ENCODE data around the gene TMEM253. TPM values are rescaled to one million over a fixed set of nuclear protein-coding genes. Genes with fewer than 3 reads are reported as not detected.

Gene TMEM253
- total and polyA plus RNA-seq, 2 donors (not counting 1 experiment from before 2014, with no cell fraction given) = 0.11 TPM; not detected in 1

DNA sequence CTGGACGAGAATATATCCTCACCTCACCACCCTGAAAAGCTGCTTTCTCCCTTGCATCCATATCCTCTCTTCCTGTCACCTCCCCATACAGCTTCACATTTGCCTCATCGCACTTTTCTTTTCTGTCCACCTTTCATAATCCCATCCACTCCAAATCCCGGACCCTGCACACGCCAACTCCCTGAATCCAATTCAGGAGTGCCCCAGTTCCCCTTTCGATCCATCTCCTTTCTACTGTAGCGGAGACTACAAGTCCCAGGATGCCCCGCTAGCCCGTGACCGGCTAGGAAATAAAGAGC, 2.5 kb downstream of the TMEM253 start:
- Histone ChIP-seq H4K20me1 (ENCODE audit: control insufficient read depth, extremely low read depth, insufficient read depth, low read length) (no peaks in the 10 kb centered on the region), H3K9ac (ENCODE audit: insufficient read depth, low read length) (peak overlapping the region; percentile 99), H3K4me3 (replicated peaks in 1 of 4; ENCODE audit: control extremely low read depth in 1 of 4, insufficient read depth in 1 of 4, low read depth in 3 of 4, low read length in 4 of 4) (peak overlapping the region; percentile 22 to 80 (median 74)), H3K4me2 (ENCODE audit: extremely low read depth, insufficient read depth, low read length) (peak overlapping the region; percentile 95), H3K27me3 (ENCODE audit: control insufficient read depth, insufficient read depth, low read length) (no peaks in the 10 kb centered on the region), H3K4me1 (ENCODE audit: control insufficient read depth, extremely low read depth, insufficient read depth, low read length) (peaks cover 17% of the 10 kb centered on the region), H2AFZ (ENCODE audit: low read length) (peak overlapping the region; percentile 25), H3K27ac (ENCODE audit: insufficient read depth, low read length) (peak overlapping the region; percentile 98), H3K36me3 (ENCODE audit: control insufficient read depth, insufficient read depth, low read length) (no peaks in the 10 kb centered on the region), H3K9me3 (ENCODE audit: control insufficient read depth, insufficient read depth, low read depth, low read length) (no peaks in the 10 kb centered on the region), H3K79me2 (ENCODE audit: control insufficient read depth, insufficient read depth, low read length) (no peaks in the 10 kb centered on the region)
- TF ChIP-seq EZH2 (IDR thresholded peaks at IDR 0.05; ENCODE audit: low read length, missing control alignments) = no peak
- TF ChIP-seq, protein P1, sequence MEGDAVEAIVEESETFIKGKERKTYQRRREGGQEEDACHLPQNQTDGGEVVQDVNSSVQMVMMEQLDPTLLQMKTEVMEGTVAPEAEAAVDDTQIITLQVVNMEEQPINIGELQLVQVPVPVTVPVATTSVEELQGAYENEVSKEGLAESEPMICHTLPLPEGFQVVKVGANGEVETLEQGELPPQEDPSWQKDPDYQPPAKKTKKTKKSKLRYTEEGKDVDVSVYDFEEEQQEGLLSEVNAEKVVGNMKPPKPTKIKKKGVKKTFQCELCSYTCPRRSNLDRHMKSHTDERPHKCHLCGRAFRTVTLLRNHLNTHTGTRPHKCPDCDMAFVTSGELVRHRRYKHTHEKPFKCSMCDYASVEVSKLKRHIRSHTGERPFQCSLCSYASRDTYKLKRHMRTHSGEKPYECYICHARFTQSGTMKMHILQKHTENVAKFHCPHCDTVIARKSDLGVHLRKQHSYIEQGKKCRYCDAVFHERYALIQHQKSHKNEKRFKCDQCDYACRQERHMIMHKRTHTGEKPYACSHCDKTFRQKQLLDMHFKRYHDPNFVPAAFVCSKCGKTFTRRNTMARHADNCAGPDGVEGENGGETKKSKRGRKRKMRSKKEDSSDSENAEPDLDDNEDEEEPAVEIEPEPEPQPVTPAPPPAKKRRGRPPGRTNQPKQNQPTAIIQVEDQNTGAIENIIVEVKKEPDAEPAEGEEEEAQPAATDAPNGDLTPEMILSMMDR (conservative IDR thresholded peaks at IDR 0.05 in 1 of 2, IDR thresholded peaks at IDR 0.05 in 1 of 2; ENCODE audit: low read depth in 1 of 2, low read length in 2 of 2) = peak in 1 of 2 donors; percentile 68
- no peak for DNase-seq (ENCODE audit: low read depth in 2 of 2)

DNA sequence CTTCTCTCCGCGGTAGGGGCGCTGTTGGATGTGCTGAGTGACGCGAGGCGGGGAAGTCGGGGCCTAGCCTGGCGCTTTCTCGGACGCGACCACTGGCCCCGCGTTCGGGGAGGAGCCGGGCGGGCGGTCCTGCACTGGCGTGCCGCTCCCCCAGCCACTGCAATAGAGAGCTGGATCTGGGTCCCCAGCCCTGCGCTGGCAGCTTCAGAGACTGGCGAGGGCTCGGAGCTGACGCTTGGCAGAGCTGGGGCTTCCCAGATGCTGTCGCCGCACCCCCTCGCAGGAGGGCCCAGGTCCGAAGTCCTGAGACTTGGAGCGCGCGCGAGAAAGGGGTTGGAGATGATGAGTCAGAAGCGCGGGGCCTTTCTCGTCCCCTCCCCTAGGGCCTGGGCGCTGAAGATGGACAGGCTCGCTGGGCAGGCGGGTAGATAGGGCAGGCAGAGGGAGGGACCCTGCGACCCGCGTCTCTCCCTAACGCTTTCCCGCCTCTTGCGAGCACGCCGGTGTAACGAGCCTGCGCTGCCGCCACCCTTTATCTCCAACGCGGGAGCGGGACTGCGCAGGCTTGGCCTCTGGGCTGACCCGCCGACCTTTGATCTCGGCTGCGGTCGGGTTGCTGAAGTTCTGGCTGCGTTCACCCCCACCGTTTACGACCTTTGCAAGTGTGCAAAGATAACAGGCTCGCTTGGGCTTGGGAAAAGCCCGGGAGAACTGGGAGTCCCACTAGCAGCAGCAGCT, 3.0 kb downstream of the TMEM253 start:
- H3K27ac ChIP-seq (ENCODE audit: insufficient read depth, low read length) = peak overlapping the region; percentile 98
- H2AFZ ChIP-seq (ENCODE audit: low read length) = peak overlapping the region; percentile 91
- H3K9ac ChIP-seq (ENCODE audit: insufficient read depth, low read length) = peak overlapping the region; percentile 99
- H3K79me2 ChIP-seq (ENCODE audit: control insufficient read depth, insufficient read depth, low read length) = no peaks in the 10 kb centered on the region
- no peaks in the 10 kb centered on the region for H3K27me3 ChIP-seq (ENCODE audit: control insufficient read depth, insufficient read depth, low read length)
- peaks cover 17% of the 10 kb centered on the region for H3K4me1 ChIP-seq (ENCODE audit: control insufficient read depth, extremely low read depth, insufficient read depth, low read length)
- H3K4me2 ChIP-seq (ENCODE audit: extremely low read depth, insufficient read depth, low read length) = peak overlapping the region; percentile 95
- H3K4me3 ChIP-seq (replicated peaks in 1 of 4; ENCODE audit: control extremely low read depth in 1 of 4, insufficient read depth in 1 of 4, low read depth in 3 of 4, low read length in 4 of 4) = peak overlapping the region; percentile 69 to 80 (median 76)
- no peaks in the 10 kb centered on the region for H3K9me3 ChIP-seq (ENCODE audit: control insufficient read depth, insufficient read depth, low read depth, low read length)
- TF ChIP-seq, protein P1 (conservative IDR thresholded peaks at IDR 0.05 in 1 of 2, IDR thresholded peaks at IDR 0.05 in 1 of 2; ENCODE audit: low read depth in 1 of 2, low read length in 2 of 2) = peak in 1 of 2 donors; percentile 76
- no peak for TF ChIP-seq EZH2 (IDR thresholded peaks at IDR 0.05; ENCODE audit: low read length, missing control alignments)
- DNase-seq (ENCODE audit: low read depth in 2 of 2) = peak; percentile 96
- no peaks in the 10 kb centered on the region for H3K36me3 ChIP-seq (ENCODE audit: control insufficient read depth, insufficient read depth, low read length)
- no peaks in the 10 kb centered on the region for H4K20me1 ChIP-seq (ENCODE audit: control insufficient read depth, extremely low read depth, insufficient read depth, low read length)

DNA sequence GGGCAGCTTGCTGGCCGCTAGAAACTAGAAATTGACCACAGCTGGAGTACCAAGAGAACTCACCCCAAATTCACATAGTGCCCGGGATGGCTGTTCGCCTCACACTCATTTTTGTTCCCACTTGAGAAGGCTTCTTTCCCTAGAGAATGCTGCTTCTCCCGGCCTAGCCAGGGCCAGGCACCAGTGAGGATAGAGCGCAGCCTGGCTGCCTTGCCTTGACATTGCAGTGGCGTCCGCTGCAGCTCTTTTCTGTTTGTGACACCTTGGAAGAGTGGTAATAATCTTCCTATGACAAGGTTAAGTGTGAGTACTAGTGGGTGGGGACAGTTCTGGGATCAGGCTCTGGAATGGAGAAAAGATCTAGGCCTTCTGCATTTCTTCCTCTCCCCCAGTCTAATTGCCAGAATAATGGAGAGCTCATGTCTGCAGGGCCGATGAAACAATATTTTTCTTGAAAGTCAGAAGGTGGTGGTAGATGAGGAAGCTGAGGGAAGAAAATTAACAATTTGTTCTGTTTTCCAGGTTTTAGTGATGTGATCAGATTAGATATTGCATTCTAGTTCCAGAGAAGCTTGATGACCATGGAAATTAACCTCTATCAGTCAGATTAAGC, 3.7 kb downstream of the TMEM253 start:
- peak; percentile 76 to 81 for DNase-seq (ENCODE audit: low read depth in 2 of 2)
- no peaks in the 10 kb centered on the region for H3K79me2 ChIP-seq (ENCODE audit: control insufficient read depth, insufficient read depth, low read length)
- peak overlapping the region; percentile 69 to 80 (median 76) for H3K4me3 ChIP-seq (replicated peaks in 1 of 4; ENCODE audit: control extremely low read depth in 1 of 4, insufficient read depth in 1 of 4, low read depth in 3 of 4, low read length in 4 of 4)
- H3K27ac ChIP-seq (ENCODE audit: insufficient read depth, low read length) = peak overlapping the region; percentile 98
- H3K4me1 ChIP-seq (ENCODE audit: control insufficient read depth, extremely low read depth, insufficient read depth, low read length) = peaks cover 14% of the 10 kb centered on the region
- no peaks in the 10 kb centered on the region for H4K20me1 ChIP-seq (ENCODE audit: control insufficient read depth, extremely low read depth, insufficient read depth, low read length)
- no peak for TF ChIP-seq EZH2 (IDR thresholded peaks at IDR 0.05; ENCODE audit: low read length, missing control alignments)
- TF ChIP-seq, protein P1 (conservative IDR thresholded peaks at IDR 0.05 in 1 of 2, IDR thresholded peaks at IDR 0.05 in 1 of 2; ENCODE audit: low read depth in 1 of 2, low read length in 2 of 2) = peak; percentile 100
- peak overlapping the region; percentile 91 for H2AFZ ChIP-seq (ENCODE audit: low read length)
- peak overlapping the region; percentile 95 for H3K4me2 ChIP-seq (ENCODE audit: extremely low read depth, insufficient read depth, low read length)
- H3K27me3 ChIP-seq (ENCODE audit: control insufficient read depth, insufficient read depth, low read length) = peaks cover 3% of the 10 kb centered on the region
- no peaks in the 10 kb centered on the region for H3K9me3 ChIP-seq (ENCODE audit: control insufficient read depth, insufficient read depth, low read depth, low read length)
- no peaks in the 10 kb centered on the region for H3K36me3 ChIP-seq (ENCODE audit: control insufficient read depth, insufficient read depth, low read length)
- peak overlapping the region; percentile 99 for H3K9ac ChIP-seq (ENCODE audit: insufficient read depth, low read length)
